ENCODE results near the gene CACFD1.

CACFD1 gene

DNA sequence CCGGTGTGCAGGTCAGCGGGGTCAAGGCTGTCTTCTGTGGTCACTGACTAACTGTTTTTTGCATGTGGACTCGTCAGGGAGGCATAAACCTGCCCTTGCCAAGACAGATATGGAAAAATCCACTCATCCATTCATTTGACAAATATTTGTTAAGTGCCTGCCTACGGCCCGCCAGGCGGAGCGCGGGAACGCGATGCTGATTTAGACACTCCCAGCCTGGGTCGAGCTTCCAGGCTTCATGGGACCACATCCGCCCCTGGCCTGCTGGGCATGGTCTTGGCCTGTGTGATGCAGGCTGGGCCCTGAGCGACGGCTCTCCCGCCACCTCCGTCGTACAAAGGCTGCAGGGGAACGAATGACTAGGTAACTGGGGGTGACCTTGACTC, 46.9 kb downstream of the CACFD1 start:
- ATAC-seq, result no peak; the same call in none of the 3 replicates
- TF ChIP-seq PATZ1 (CRISPR knock-in tag; IDR thresholded peaks at IDR 0.05; ENCODE audit: borderline replicate concordance) (no peak), SNAI2 (CRISPR knock-in tag; IDR thresholded peaks at IDR 0.05) (no peak), ZNF565 (CRISPR knock-in tag; conservative IDR thresholded peaks at IDR 0.05; ENCODE audit: low read depth) (no peak), ISL1 (CRISPR knock-in tag; IDR thresholded peaks at IDR 0.05) (no peak), ESRRG (CRISPR knock-in tag; IDR thresholded peaks at IDR 0.05) (no peak), ZNF70 (CRISPR knock-in tag; IDR thresholded peaks at IDR 0.05) (no peak), ZFP3 (CRISPR knock-in tag; IDR thresholded peaks at IDR 0.05) (no peak), ZNF8 (CRISPR knock-in tag; IDR thresholded peaks at IDR 0.05) (no peak), TSHZ2 (CRISPR knock-in tag; IDR thresholded peaks at IDR 0.05) (no peak), OSR1 (CRISPR knock-in tag; IDR thresholded peaks at IDR 0.05) (no peak), ZFP30 (CRISPR knock-in tag; IDR thresholded peaks at IDR 0.05) (no peak), RARB (CRISPR knock-in tag; IDR thresholded peaks at IDR 0.05) (no peak), CREB5 (CRISPR knock-in tag; IDR thresholded peaks at IDR 0.05; ENCODE audit: low read depth) (no peak), BACH2 (CRISPR knock-in tag; IDR thresholded peaks at IDR 0.05; ENCODE audit: borderline replicate concordance) (no peak)
- TF ChIP-seq, protein P1, sequence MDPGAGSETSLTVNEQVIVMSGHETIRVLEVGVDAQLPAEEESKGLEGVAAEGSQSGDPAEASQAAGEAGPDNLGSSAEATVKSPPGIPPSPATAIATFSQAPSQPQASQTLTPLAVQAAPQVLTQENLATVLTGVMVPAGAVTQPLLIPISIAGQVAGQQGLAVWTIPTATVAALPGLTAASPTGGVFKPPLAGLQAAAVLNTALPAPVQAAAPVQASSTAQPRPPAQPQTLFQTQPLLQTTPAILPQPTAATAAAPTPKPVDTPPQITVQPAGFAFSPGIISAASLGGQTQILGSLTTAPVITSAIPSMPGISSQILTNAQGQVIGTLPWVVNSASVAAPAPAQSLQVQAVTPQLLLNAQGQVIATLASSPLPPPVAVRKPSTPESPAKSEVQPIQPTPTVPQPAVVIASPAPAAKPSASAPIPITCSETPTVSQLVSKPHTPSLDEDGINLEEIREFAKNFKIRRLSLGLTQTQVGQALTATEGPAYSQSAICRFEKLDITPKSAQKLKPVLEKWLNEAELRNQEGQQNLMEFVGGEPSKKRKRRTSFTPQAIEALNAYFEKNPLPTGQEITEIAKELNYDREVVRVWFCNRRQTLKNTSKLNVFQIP (CRISPR knock-in tag; IDR thresholded peaks at IDR 0.05; ENCODE audit: borderline replicate concordance, low read depth), result no peak
- TF ChIP-seq, protein P2, sequence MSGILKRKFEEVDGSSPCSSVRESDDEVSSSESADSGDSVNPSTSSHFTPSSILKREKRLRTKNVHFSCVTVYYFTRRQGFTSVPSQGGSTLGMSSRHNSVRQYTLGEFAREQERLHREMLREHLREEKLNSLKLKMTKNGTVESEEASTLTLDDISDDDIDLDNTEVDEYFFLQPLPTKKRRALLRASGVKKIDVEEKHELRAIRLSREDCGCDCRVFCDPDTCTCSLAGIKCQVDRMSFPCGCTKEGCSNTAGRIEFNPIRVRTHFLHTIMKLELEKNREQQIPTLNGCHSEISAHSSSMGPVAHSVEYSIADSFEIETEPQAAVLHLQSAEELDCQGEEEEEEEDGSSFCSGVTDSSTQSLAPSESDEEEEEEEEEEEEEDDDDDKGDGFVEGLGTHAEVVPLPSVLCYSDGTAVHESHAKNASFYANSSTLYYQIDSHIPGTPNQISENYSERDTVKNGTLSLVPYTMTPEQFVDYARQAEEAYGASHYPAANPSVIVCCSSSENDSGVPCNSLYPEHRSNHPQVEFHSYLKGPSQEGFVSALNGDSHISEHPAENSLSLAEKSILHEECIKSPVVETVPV (CRISPR knock-in tag; IDR thresholded peaks at IDR 0.05), result no peak

DNA sequence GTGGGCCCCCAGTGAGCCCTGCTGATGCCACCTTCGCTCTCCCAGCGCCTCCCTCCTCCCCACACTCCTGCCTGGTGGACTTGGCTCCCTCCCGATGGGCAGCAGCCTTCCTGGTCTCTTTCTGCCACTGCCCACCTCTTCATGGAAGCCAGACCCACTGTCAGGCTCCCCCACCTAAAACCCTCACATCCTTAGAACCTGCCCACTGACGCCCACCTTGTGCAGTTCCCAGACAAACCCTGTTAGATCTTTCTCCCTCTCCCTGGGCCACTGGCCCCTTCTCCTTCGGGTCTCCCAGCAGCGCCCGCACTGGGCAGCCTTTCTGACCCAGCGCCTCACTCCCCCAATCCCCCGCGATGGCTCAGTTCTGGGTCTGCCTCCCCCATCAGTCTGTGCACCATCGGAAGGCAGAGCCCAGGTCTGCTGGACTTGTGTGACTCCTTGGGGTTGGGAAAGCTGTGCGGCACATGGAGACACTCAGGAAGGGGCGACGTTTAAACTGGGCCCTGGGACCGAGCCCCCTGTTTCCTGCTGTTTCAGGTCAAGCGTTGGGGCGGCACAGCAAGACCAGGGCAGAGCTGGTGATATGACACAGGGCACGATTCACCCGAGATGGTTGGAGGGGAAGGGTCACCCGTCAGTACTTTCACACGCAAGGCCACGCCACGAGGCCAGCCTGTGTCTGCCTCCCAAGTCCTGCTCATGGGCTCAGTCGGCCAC, 47.6 kb downstream of the CACFD1 start:
- ATAC-seq, result no peak; the same call in 2 of the 3 replicates
- TF ChIP-seq ZFP30 (CRISPR knock-in tag; IDR thresholded peaks at IDR 0.05) (no peak), PATZ1 (CRISPR knock-in tag; IDR thresholded peaks at IDR 0.05; ENCODE audit: borderline replicate concordance) (no peak), TCF4 (CRISPR knock-in tag; IDR thresholded peaks at IDR 0.05; ENCODE audit: borderline replicate concordance) (no peak), ZC3H10 (CRISPR knock-in tag; IDR thresholded peaks at IDR 0.05) (no peak)

- no peak for ATAC-seq
- TF ChIP-seq TCF4 (CRISPR knock-in tag; IDR thresholded peaks at IDR 0.05; ENCODE audit: borderline replicate concordance) (no peak), RARB (CRISPR knock-in tag; IDR thresholded peaks at IDR 0.05) (no peak), ARNTL (CRISPR knock-in tag; IDR thresholded peaks at IDR 0.05; ENCODE audit: borderline replicate concordance, low read depth) (no peak), PPARA (CRISPR knock-in tag; IDR thresholded peaks at IDR 0.05; ENCODE audit: borderline replicate concordance) (no peak), ZNF8 (CRISPR knock-in tag; IDR thresholded peaks at IDR 0.05) (no peak), ESRRG (CRISPR knock-in tag; IDR thresholded peaks at IDR 0.05) (no peak), ZFP3 (CRISPR knock-in tag; IDR thresholded peaks at IDR 0.05) (no peak)
- TF ChIP-seq, protein P1 (CRISPR knock-in tag; IDR thresholded peaks at IDR 0.05; ENCODE audit: borderline replicate concordance, low read depth), result no peak
- TF ChIP-seq, protein P2 (CRISPR knock-in tag; IDR thresholded peaks at IDR 0.05), result no peak
Observed at GRCh38 chr9:133508046-133508445, 48.3 kb downstream of the CACFD1 start.

All from SK-N-SH treated with all-trans-retinoic acid at 6 μM for 48 hours (cell line).